GM18858 (cell line): Measurements from ENCODE around the gene SYNGR2.
"Not testable (repeated sequence)": the region's sequence is repeated elsewhere in the genome, so short reads cannot be mapped to it uniquely, and the experiment has no call there.

Experiments
- ATAC-seq: cut with Tn5 transposase; IDR thresholded peaks from one replicate; pipeline ENCODE4 v1.9.1; 2021; ENCODE audit not compliant: unreplicated experiment

Gene SYNGR2

DNA sequence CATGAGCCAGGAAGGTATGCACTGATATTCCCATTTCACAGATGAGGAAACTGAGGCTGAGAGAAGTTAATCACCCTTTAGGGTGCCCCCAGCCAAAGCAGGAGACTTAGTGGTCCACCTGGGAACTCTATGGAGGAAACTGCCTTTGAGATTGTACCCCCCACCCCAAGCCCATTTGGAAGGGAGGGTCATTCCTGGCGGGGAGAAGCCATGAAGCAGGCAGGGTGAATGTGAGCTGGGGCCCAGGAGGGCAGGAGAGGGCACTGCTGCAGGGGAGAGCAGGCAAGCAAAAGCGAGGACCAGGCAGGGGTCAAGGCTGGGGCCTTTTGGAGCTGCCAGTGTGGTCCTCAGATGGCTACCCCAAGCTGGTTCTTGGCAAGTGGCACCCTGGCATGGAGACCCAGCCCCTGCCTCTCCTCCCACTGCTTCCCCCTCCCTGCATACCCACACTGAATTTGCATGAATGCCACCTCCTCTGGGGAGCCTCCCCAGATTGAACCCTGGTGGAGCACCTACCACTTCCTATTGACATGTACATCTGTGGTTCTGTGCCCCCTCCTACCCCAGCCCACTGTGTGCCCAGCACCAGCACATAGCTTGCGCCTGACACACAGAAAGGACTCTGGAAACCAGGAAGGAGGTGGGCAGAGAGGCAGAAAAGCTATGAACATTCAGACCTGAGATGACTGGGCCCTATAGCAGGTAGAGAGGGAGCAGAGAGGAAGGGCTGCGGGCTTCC is 38.9 kb upstream of the SYNGR2 start:
- ATAC-seq = no peak

DNA sequence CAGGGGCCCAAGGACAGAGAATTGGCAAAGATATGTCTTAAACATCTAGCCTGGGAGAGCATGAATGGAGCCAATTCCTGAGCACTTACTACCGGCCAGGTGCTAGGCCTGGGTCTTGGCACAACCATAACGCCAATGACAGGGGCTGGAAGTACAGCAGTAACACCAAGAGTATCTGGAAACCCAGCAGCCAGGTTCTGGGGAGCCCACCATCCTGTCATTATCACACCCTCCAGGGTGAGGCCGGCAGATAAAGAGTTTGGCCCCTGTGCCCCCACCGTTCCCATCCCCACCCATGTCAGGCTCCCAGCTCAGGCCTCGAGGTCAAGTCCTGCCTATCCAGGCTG is 38.3 kb upstream of the SYNGR2 start:
- no peak for ATAC-seq

DNA sequence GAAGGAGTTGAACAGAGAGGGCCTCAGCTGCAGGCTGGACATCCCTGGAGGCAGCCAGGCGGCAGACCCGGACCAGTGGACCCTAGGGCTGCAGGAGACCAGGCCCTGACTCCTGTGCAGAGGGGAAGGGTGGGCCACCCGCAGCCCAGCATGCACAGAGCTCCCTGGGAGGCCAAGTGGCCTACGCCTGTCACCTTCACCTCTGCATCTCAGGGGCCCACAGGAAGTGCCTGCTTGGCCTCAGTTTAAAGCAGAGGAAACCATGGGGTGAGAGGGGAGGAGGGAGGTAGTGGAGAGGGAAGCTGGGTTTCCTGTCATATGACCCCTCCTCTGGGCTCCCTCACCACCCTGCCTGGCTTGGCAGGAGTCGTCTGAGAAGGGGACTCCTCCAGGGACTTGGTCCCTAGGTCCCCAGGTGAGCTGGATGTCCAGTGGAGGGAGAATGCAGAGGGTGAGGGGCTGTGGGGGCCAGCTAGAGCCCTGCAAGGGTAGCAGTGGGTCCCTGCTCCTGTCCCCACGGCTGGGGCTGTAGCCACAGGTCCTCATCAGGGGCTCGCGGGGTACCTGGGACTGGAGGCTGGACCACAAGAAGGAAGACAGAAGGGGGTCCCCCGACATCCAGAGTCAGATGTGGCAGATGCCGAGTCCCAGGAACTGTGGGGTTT is 37.8 kb upstream of the SYNGR2 start, which contains the start of gene TMC8:
Gene TMC8 (plus strand): TSS at position 335 of the 665 bp plus-strand sequence. CDS start 818 bp downstream, outside the sequence.
- ATAC-seq = no peak

DNA sequence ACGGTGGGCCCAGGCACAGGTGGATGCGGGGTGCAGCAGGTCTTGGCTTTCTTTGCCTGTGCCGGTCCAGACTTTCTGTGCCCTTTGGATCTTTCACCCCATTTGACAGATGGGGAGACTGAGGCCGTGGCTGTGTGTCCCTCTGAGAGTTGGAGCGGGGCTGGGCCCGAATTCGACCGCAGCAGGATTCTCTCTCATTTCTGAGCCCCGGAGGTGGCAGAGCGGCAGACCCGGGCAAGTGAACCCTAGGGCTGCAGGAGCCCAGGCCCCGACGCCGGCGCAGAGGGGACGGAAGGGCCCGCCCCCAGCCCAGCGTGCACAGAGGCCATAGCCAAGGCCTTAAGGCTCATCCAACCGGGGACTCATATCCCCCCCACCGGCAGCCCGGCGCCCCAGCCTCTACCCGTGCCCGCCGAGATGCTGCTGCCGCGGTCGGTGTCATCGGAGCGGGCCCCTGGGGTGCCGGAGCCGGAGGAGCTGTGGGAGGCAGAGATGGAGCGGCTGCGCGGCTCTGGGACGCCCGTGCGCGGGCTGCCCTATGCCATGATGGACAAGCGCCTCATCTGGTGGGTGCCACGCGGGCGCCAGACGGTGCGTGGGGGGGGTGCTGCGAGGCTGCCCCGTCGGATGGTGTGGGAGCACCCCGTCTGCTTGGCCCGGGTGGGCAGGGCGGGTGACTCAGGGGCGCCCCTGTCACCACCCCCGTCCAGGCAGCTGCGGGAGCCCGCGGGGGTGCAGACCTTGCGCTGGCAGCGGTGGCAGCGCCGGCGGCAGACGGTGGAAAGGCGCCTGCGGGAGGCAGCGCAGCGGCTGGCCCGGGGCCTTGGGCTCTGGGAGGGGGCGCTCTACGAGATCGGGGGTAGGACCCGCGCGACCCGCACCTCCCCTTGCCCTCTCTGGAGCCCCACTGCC is 37.0 kb upstream of the SYNGR2 start:
- no peak for ATAC-seq

DNA sequence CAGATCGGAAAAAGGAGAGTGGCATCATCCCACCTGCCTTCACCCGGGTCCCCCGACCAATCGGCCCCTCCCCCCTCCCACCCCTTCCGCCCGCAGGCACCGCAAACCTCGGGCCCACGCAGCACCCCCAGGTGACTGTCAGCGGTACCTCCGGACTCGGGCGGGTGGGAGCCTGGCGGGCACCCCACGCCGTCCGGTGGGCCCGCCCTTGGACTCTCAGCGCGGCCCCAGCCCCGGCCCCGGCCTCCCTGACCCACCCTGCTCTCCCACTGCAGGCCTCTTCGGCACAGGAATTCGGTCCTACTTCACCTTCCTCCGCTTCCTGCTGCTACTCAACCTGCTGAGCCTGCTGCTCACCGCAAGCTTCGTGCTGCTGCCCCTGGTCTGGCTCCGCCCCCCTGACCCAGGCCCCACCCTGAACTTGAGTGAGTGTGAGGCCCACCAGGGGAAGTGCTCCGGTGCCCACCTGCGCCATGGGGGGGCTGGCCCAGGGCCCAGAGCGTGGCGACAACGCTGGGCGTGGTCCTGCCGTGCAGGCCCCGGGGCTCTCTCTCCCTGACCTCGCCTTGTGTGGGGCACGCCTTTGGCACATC is 36.2 kb upstream of the SYNGR2 start:
- ATAC-seq = no peak

DNA sequence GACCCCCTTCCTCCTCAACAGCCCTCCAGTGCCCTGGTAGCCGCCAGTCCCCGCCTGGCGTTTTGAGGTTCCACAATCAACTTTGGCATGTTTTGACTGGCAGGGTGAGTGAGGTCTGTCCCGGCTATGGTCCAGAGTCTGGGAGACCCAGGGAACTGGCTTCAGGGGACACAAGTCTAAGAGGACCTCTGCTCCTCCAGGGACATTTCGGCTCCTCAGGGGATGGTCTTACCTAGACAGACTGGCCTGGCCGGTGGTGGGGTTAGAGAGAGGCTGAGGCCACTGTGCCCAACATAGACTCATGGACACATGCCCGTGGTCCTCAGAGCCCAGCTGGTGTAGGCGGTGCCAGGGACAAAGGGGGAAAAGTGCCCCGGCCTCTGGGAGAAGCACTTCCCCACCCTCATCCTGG is 35.6 kb upstream of the SYNGR2 start:
- no peak for ATAC-seq

DNA sequence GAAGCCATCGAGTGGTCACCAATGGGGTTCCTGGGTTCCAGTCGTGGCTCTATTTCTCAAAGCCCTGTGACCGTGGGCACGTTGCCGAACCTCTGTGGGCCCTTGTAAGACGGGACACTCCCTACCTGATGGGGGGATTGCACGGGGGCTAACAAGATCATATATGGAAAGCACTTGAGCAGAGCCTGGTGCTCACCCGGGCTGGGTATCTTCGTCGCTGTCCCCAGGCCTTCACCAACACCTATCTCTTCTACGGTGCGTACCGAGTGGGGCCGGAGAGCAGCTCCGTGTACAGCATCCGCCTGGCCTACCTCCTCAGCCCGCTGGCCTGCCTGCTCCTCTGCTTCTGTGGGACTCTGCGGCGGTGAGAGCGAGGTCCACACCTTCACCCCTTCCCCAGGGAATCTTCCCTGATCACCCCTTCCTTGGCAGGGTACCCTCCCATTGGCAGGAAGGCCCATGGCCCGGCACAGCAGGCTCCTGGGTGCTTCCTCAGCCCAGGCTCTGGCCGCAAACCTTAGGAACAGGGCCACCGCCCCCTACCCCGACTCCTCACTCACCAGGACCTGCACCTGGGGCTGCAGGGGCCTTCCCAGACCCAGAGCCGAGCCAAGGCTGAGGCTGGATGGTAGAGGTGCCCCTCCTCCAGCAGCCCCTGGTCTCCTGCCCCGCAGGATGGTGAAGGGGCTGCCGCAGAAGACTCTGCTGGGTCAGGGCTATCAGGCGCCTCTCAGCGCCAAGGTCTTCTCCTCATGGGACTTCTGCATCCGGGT is 35.0 kb upstream of the SYNGR2 start:
- no peak for ATAC-seq

DNA sequence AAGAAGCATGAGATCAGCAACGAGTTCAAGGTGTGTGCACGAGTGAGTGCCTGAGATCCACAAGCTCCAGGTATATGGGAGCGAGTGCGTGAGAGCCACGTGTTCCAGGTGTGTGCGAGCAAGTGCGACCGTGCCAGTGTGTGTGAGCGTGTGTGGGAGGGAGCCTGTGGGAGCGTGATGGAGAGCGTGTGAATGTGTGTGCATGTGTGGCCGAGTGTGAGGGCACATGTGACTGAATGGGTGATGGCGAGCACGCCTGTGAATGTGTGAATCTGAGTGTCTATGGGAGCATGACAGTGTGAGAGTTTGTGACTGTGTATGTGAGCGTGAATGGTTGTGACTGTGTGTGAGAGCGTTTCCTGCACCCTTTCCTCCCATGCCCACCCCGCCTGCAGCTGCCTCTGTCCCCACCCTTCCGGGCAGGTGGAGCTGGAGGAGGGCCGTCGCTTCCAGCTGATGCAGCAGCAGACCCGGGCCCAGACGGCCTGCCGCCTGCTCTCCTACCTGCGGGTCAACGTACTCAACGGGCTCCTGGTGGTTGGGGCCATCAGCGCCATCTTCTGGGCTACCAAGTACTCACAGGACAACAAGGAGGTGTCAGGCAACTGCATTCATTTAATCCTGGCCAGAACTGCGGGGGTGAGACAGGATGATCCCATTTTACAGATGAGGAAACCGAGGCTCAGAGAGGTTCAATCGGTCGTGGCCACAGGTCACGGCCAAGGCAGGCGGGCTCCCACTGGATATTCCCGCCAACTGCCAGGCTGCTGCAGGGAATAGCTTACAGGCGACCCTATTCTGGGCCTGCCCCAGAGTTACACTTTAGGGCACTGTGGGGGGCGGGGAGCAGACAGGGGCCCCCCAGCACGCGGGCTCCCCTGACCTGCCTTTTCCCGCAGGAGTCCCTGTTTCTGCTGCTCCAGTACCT is 34.1 kb upstream of the SYNGR2 start:
- no peak for ATAC-seq

DNA sequence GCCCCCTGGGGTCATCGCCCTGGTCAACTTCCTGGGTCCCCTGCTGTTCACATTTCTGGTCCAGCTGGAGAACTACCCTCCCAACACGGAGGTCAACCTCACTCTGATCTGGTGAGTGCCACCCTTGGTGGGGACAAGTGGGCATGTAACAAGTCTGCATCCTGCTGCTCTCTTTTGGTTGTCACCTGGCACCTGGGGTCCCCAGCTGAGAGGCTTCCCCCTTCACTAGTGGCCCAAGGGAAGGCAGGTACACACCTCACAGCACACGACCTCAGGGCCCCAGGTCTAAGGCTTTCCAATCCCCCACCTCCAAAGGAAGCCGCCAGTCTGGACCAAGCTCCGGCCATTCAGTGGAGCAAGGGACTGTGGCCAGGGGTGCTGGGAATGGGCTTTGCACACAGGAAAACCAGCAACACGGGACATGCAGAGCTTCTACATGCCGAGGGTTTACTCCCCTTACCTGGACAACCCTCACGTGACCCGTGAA is 33.4 kb upstream of the SYNGR2 start:
- ATAC-seq = no peak

DNA sequence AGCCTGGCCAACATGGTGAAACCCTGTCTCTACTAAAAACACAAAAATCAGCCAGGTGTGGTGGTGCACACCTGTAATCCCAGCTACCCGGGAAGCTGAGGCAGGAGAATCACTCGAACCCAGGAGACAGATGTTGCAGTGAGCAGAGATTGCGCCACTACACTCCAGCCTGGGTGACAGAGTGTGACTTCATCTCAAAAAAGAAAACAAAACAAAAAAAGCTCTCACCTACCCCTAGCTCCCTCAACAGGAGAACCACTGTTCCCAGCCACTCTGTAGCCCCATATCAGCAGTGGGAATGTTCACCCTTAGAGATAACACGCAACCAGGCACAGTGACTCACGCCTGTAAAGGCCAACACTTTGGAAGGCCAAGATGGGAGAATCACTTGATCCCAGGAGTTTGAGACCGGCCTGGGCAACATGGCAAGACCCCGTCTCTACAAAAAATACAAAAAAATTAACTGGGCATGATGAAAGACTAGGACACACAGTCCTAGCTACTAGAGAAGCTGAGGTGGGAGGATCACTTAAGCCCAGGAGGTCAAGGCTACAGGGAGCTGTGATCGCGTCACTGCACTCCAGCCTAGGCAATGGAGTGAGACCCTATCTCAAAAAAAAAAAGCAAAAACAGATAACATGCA is 32.4 kb upstream of the SYNGR2 start:
- ATAC-seq = no peak

DNA sequence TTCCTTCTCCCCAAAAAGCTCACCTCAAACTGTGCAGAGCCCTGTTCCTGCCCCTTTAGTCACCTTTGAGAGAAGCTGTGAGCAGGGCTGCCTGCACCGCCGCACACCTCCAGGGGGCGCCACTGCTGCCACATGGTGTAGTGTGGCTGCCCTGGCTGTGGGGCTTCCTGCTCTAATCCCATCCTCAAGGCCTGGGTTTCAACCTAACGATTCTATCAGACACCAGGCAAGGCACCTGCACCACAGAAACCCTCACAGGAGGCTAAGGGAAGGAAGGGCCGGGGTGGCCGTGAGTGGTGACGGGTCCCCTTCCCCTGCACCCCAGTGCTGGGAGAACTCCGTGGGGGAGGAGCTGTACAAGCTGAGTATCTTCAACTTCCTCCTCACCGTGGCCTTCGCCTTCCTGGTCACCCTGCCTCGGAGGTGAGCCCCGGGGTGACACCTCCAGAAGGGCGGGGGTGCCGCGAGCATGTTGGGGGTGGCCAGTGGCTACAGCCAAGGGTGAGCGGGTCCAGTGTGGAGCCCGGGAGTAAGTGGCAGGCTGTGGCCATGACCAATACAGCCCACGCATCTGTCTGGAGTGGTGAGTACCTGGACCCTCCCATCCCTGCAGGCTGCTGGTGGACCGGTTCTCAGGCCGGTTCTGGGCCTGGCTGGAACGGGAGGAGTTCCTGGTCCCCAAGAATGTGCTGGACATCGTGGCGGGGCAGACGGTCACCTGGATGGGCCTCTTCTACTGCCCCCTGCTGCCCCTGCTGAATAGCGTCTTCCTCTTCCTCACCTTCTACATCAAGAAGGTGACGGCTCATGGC is 30.8 kb upstream of the SYNGR2 start:
- no peak for ATAC-seq

DNA sequence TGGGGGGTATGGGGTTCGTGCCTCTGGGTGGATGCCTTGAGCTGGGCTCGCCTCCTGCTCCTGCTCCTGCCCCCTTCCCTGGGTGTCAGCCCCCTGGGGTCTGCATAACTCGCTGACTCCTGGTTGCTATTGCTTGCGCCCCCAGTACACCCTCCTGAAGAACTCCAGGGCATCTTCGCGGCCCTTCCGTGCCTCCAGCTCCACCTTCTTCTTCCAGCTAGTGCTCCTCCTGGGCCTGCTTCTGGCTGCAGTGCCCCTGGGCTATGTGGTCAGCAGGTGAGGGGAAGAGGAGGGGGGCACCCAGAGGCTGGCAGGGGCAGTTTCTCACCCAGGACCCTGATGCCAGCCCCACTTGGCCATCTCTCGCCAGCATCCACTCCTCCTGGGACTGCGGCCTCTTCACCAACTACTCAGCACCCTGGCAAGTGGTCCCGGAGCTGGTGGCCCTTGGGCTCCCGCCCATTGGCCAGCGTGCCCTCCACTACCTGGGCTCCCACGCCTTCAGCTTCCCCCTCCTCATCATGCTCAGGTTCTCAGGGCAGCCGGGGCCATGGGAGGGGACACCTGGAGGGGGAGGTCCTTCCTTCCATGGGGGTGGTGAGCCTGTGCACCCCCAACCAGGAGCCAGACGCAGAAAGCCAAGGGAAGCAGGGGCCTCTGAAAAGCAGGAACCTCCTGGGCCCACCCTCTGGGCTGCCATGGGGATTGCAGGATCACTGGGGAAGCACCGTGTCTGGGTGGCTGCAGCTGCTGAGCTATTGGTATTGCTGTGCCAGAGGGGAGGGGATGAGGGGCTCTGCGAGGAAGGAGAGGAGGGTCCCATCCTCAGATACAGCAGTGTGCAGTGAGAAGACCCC is 29.9 kb upstream of the SYNGR2 start:
- no peak for ATAC-seq

DNA sequence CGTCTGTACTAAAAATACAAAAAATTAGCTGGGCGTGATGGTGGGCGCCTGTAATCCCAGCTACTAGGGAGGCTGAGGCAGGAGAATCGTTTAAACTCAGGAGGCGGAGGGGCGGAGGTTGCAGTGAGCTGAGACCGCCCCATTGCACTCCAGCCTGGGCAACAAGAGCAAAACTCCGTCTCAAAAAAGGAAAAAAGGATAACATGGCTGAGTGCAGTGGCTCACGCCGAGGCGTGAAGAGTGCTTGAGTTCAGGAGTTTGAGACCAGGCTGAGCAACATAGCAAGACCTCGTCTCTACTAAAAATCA is 28.6 kb upstream of the SYNGR2 start:
- ATAC-seq = not testable (repeated sequence)

DNA sequence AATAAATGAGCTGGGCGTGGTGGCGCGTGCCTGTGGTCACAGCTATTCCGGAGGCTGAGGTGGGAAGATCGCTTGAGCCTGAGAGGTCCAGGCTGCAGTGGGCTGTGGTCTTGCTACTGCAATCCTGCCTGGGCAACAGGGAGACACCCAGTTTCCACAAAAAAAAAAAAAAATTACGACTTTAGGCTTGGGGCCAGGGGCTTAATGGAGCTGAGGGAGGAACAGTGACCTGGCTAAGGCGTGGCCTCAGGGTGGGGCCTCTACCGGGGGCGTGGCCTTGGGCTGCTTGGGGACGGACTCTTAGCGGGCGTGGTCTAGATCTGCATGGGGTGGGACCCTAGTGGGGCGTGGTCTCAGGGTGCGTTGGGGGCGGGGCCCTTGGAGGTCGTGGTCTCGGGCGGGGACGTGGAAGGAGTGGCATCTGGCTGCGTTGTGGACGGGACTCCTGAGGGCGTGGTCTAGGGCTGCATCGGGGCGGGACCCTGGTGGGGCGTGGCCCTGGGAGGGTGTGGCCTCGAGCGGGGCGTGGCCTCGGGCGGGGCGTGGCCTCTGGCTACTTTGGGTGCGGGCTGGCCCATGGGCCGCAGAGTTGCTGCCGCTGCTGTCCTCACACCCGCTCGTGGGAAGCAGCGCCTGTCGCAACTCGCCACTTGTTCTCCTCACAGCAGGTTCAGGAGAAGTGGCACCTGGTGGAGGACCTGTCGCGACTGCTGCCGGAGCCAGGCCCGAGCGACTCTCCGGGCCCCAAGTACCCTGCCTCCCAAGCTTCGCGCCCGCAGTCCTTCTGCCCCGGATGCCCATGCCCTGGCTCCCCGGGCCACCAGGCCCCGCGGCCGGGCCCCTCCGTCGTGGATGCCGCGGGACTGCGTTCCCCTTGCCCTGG is 28.0 kb upstream of the SYNGR2 start:
- ATAC-seq = peak; percentile 51

DNA sequence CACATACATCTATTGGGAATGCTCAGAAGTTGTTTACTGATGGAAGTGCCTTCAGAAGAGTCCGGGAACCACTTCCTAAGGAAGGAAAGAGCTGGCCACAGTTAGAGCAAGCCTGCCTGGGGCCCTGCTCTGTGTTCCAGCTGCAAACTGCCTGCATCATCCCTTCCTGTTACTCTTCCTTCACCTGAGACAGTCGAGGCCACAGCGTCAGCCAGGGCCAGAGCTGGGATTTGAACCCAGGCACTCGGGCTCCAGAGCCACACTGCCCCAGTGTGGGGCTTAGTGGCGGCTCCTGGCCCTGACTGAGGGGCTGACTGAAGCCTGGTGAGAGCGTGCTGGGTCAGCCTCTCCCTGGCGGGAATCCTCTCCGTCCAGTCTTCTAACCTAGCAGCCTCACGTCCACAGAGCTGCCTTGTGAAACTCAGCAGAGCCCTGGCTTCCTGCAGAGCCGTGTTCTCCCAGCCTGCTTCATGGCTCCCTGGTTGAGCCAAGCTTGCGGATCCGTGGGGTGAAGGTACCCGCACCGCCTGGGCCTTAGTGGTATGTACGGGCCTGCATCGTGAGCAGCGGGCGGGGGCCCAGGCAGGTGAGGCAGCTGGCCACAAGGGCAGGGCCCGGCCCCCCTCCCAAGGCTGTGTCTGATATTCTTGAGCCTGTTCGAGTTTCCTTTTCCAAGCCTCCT is 26.8 kb upstream of the SYNGR2 start:
- no peak for ATAC-seq
